ENCODE data around the gene RAB44.
"Not testable (repeated sequence)": the region's sequence is repeated elsewhere in the genome, so short reads cannot be mapped to it uniquely, and the experiment has no call there.

The RAB44 gene

DNA sequence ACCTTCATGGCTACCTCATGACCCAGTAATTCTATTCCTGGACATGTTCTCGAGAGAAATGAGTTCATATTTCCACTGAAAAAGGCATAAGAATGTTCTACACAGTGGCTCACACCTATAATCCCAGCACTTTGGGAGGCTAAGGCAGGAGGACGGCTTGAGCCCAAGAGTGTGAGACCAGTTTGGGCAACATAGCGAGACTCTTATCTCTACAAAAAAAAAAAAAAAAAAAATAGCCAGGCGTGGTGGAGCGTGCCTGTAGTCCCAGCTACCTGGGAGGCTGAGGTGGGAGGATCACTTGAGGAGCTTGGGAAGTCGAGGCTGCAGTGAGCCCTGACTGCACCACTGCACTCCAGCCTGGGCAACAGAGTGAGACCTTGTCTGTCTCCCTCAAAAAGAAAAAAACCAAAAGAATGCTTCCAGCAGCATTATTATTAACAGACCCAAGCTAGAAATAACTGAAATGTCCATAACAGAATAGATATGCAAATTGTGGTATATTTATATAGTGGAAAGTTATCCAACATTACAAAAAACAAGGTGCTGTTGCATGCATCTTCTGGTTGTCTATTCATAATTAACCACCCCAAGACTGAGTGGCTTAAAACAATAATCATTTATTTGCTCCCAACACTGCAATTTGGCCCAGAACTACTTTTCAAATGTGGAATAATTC is 9.4 kb upstream of the RAB44 start:
- no peak for DNase-seq

DNA sequence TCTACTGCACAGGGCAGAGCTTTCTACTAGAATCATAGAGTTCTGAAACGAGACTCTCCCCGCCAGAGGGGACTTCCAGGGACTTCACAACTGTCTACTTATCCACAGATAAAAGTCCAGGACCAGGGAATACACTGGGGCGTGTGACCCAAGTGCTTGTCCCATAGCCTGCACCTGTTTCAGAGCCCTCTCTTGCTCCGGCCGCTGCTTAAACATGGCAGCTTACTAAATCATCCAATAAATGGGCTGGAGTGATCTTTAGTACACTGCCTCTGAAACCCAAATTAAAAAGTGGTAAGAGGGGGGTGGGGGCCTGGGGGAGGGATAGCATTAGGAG is 8.9 kb upstream of the RAB44 start:
- no peak for DNase-seq

DNA sequence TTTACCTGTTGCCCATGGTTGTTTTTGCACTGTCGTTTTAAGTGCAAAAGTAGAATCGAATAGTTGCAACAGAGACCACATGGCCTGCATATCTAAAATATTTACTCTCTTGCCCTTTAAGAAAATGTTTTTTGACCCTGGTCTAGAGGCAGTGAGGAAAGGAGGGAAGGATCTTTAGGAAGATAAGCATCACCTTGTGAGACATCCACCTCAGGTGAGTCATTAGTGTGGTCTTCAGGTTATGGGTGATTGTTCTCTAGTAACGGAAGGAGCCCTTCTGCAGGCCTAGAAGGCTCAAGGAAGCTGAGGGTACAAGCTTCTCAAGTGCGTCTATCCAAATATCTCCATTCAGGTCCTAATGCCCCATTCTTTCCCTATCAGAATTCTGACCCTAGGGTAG is 6.6 kb upstream of the RAB44 start:
- DNase-seq, result no peak

DNA sequence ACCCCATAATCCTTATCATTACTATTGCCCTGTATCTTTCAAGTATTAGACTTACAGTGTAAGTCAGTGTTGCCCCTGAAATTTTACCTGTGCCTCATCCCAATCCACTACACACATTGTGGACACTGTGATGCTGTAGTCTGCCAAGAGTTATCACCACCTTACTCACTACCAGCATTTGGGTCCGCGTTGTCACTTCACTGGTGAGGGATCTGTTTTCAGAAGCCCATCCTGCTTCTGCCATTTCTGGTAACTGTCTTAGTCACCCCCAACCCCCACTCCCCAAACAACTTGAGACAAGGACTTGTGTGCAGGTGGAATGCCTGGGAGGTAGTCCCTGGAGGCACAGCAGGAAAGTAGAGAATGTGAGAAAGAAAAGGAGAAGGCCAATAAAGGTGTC is 6.0 kb upstream of the RAB44 start:
- no peak for DNase-seq

DNA sequence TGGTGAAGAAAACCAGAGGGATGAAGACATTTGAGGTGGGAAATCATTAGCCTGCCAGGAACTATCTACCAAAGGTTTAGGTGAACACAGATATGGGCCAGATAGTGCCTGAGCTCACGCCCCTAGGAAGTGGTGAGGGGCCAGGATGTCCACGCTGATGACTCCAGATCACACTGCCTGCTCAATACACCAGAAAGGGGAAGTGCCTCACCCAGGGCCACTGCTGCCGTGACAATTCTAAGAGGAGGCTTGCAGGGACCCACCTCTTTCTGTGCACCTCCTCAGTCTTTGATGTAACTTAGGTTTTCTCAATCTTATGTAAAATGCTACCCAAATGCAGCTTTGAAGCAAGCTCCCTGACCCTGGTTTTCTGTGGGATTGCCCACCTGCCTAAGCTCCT is 5.4 kb upstream of the RAB44 start:
- DNase-seq, result no peak

DNA sequence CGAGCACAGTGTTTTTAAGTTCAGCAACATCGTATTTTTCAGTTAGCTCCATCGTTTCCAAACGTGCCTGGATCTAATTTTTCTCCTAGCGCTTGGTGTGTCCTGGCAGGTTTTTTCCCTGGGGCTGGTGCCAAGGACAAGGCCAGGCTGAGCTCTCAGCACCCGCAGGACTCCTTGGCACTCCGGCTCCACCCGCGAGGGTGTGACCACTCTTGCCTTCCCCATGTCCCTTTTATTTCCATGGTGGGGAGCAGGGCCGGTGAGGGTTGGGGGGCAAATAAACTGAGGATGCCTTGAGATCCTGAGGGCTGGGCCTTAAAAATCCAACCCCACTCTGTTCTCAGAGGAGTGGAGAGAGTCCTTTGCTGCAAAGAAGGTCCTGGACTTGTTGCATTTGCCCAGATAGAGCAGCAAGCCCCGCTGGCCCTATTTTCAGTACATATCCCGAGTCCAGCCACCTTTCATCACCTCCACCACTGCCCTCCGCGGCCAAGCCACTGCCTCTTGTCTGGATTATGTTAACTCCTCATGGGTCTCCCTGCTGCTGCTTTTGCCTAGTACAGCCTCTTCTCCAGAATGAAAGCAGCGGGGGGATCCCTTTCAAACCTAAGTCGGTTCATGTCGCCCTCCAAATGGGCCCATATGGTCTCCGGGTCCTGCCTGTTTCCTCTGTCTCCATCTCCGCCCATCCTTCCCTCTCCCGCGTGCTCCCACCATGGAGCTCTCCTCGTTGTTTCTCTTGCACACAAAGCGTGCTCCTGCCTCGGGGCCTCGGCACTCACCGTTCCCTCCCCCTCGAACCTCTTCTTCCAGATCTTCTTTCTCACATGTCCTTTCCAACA is 4.5 kb upstream of the RAB44 start:
- no peak for DNase-seq

DNA sequence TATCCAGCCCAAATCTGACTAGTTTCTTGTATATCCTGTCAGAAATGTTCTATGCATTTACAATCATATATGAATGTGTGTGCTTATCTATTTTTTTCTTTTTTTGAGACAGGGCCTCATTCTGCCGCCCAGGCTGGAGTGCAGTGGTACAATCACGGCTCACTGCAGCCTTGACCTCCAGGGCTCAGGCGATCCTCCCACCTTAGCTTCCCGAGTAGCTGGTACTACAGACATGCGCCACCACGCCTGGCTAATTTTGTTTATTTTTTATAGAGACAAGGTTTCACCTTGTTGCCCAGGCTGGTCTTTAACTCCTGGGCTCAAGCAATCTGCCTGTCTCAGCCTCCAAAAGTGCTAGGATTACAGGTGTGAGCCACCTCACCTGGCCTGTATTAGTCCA is 3.0 kb upstream of the RAB44 start:
- no peak for DNase-seq

DNA sequence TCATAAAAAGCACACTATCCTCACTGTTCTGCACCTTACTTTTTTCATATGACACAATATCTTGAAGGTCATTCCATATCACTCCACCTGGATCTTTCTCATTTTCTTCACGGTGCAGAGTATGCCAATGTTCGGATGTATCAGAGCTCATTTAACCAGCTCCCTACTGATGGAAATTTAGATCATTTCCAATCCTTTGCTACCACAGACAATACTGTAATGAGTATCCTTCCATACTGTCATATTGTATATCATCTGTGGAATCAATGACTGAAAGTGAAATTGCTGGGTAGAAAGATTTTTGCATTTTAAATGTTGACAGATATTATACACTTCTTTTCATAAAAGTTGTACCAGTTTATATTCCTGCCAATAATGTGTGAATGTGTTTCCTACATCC is 2.2 kb upstream of the RAB44 start:
- DNase-seq, result no peak

DNA sequence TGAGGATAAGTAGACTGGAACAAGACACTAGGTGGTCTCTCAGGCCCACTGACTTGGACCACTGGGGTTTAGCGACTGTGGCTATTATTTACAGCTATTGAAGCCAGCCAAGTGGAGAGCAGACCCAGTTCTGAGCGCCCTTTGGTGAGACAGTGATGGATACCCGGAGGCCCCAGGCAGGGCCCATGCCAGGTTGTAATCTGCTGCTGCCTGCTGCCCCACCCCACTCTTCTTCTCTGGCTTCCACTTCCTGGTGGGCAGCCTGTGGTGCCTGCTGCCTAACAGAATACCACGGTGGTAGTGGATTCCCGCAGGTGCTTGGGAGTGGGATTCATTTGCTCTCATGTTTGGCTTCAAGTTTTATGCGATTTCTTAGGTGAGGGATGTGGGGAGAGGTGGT is 570 bp downstream of the RAB44 start:
- no peak for DNase-seq

DNA sequence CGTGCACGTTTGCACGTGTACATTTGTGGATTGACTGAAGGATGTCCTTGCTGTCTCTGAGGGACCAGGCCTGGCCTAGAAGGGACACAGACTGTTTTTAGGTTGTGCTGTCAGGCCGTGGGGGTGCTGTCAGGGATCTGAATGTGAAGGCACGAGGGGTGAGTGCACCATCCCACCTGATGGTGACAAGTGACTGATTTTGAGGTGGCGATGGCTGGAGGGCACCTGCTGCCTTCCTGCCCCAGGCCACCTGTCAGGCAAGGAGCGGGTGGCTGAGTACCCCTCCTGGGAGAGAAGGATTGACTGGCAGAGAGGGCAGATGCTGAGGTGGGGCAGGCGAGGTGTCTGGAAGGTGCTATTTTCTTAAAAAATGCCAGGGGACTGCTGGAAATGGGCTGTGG is 1.2 kb downstream of the RAB44 start:
- DNase-seq, result no peak

DNA sequence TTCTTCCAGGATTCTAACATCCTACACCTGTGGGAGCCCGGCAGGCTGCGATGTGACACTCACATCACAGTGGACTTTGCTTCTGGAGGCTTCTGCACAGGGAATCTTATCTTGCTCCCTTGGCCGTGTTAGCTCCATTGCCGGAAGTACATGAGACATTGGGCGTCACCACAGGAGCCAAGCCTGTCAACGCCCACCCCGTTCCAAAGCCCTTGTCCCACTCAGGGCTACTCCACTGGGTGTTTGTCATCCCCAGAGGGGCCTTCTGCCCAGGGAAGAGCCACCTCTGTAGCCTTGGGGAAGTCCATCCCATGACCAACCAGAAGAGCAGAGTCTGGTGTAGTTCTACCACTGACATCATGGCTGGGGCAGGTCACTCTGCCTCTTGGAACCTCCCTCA is 1.7 kb downstream of the RAB44 start:
- no peak for DNase-seq

DNA sequence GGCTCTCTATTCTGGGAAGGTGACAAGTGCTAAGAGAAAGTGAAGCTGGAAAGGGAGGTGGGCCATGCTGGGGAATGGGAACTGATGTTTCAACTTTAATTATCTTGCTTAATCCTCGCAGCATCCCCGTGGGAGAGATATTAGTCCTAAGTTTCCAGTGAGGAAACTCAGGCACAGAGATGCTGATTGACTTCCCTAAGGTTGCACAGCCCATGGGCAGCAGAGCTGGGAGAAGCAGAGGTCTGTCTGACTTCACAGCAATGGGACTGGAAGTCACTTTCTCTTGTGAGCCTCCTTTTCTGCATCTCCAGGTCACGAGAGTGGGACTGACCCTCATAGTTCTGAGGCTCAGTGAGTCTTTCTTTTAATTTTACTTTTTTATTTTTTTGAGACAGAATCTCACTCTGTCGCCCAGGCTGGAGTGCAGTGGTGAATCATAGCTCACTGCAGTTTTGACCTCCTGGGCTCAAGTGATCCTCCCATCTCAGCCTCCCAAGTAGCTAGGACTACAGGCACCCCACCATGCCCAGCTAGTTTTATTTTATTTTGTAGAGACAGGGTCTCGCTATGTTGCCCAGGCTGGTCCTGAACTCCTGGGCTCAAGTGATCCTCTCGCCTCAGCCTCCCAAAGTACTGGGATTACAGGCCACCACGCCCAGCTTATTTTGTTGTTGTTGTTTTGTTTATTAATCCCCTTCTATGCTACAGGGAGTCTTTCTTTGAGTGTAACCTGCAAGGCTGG is 2.6 kb downstream of the RAB44 start:
- DNase-seq, result no peak

DNA sequence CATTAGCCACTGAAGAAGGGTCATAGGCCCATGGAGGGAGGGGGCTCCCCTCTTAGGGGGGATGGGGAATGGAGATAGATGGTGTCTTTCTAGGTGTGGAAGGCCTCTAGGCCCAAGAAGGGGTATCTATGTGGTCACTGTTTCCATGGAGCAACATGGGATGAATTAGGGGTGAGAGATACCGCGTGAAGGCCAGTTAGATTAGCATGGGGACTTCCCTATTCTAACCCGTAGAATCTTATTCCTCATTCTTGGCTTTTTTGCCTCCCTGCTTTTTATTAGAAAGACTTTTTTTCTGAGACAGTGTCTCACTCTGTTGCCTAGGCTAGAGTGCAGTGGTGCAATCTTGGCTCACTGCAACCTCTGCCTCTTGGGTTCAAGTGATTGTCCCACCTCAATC is 3.2 kb downstream of the RAB44 start:
- DNase-seq, result no peak

DNA sequence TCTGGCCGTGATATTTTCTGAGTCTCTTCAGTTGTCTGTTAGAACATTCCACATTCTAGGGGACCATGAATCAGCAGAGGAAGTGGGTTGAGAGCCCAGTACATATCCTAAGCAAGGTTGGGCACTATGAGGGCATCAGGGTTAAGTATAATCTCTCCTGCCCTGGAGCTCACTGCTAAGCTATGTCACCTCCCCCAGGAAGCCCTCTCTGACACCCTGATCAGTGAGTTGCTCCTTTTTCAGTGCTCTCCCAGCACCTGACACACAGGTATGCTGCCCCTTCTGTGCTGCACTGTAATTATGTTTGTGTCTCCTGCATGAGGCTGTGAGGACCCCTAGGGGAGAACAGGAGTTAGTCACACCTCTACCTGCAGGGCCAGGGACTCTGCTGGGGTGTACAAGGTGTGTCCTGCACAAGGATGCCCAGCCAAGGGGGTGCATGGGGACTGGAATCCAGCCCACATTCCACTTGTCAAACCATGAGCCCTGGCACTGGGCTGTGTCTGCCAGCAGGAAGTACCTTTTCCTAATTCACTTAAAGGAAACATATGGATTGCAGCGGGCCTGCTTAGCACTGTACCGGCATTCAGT is 3.9 kb downstream of the RAB44 start:
- DNase-seq, result no peak

DNA sequence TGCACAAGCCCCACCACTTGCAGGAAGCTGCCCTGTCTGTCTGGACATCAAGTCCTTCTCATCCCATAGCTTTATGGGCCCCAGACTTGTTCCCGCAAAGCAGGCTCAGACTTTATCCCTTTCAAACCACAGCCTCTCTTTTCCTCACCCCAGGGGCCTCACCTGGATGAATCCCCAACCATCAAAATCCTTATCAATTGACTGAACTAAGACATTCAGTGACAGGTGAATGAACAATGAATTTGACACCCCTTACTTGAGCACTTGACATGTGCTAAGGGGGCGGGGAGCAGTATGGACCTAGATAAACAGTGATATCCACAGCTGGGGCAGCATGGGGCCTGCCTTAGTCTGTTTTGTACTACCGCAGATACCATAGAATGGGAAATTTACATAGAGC is 5.0 kb downstream of the RAB44 start:
- DNase-seq, result no peak

DNA sequence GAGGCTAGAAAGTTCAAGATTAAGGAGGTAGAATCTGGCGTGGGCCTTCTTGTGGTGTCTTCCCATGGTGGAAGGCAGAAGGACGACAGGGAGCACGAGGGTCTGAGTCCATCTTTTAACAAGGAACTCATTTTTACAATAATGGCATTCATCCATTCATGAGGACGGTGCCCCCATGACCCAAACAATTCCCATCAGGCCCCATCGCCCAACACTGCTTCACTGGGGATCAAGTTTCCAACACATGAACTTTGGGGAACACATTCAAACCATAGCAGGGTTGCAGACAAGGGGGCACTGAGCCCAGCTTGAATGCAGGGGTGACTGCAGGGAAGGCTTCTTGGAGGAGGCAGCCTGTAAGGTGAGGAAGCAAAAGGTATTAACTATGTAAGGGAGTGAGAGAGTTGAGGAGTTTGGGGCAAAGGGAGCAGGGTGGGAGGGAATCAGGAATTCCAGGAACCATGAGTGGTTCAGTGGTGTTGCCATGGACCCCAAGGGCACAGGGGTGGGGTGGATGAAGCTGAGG is 5.5 kb downstream of the RAB44 start:
- DNase-seq, result no peak

DNA sequence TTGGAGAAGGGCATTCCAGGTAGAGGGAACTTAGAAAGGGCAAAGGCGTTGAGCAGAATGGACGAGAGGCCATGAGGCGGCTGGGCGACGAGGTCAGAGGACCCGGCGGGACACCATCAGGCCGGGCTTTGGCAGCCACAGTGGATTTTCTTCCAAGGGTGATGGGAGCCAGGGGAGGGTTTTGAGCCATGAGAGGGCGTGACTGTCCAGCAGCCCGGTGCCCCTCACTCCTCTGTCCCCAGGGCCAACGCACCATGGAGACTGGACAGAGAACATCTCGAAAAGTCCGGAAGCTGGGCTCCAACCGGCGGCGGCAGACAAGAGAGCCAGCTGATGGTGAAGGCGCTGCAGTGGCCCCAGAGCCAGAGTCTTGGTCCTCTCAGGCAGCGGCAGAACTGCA is 6.4 kb downstream of the RAB44 start:
- no peak for DNase-seq

DNA sequence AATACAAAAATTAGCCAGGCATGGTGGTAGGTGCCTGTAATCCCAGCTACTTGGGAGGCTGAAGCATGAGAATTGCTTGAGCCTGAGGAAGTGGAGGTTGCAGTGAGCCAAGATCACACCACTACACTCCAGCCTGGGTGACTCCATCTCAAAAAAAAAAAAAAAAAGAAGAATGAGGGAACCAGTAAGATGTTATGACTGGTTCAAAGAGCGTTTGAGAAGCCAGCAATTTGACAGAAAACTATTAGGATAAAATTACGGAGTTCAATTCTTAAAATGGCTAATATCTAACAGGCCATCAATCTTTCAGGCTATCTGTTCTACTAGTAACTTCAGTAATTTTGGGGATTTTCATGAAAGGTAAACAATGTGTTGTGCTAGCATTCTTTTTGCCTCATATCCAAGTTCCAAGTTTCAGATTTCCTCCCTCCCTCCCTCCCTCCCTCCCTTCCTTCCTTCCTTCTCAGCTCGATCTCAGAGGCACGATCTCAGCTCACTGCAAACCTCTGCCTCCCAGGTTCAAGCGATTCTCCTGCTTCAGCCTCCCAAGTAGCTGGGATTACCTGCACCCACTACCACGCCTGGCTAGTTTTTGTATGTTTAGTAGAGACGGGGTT is 7.4 kb downstream of the RAB44 start:
- not testable (repeated sequence) for DNase-seq

DNA sequence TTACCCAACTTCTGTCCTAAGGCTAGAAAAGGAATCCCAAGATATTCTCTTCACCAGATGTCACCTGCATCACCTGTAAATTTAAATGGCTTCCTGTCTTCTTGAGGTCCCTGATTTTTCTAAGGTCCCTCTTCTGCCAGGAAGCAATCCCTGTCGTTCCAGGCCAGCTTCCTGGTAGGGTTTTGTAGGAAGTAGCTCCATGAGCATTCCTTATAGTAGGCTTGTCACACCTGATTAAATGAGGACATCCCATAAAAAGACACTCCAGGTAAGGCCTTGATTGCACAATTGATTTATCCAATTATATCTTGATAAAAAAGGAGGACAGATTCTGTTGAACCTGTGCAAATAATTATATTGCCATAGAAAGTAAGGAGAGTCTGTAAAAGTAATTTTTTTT is 8.7 kb downstream of the RAB44 start:
- no peak for DNase-seq

DNA sequence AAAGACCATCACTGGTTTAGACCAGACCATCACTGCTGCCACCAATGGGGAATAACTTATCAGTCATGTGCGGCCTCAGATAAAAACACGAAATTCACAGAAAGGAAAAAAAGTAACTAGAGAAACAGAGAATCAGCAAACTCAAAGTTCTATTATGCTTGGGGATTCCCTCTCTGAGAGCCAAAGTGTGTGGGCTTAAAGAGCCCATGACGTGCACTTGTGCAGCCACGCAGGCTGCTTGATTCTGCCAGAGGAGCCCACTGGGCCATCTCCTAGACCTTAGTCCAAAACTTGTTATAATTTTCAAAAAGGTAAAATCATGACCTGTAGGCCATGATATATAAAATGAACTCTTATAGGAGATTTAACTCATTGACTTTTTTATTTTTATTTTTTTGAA is 15.2 kb downstream of the RAB44 start:
- DNase-seq, result no peak

DNA sequence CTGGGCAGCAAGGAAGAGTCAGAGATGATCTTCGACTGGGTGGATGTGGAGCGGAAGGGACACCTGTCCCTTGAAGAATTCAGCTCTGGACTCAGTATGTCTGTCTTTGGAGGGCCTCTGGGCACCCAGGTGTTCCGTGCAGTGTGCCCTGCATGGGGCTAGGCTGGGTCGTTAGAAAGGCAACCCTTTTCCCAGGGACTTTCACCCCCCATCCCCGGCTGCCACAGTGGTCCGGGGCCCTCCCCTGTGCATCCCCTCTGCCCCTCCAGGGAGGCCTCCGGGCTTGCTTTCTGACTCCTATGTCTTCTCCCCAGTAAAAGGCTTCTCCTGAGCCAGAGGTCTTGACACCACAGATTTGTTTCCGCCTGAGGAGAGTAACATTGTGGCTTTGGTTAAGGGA is 16.2 kb downstream of the RAB44 start:
- DNase-seq, result no peak

DNA sequence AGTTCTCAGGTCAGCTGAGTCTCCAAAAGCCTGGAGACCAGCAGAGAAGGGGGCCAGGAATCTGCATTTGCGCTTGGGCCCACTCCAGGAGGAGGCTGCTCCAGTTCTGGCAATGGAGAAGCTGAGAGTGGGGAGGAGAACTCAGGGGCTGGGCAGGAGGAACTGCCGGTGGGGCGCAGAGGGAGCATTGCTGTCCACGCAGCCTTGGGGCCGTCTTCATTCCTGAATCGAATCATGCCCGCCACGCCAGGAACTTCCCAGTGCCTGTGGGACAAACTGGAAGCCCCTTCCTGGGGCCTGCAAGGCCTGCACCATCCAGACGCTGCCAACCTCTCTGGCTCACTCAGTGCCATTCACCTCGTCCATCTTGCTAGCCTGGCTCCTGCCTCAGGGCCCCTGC is 16.9 kb downstream of the RAB44 start:
- no peak for DNase-seq

DNA sequence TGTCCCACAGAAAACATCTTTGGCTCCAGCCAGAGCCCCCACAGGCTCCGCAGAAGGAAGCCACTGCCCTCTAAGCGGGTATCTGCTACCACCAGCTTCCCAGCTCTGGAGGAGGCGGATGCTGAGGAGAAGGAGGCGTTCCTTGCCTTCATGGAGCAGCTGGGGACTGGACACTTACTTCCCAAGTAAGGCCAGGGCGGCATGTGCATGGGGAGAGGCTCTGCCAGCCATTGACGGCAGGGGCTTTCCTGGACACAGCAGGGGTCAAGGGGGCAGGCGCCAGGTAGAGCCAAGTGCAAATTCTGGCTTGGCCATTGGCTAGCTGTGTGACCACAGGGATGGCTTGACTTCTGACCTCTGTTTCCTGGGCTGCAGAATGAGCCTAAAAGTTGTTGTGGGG is 17.8 kb downstream of the RAB44 start:
- DNase-seq, result no peak
